MCF 10A (cell line): ENCODE measurements around the gene WNT9A. TPM values are rescaled to one million over a fixed set of nuclear protein-coding genes. Genes with fewer than 3 reads are reported as not detected.

ENCODE experiments used
- BruUV-seq: library from RNA; stranded (reverse); fragments of 400-500 nt; replicated peaks from 2 replicates; lab custom pipeline; 2021; lab: Mats Ljungman, UMichigan
- CTCF ChIA-PET: fragments of 300-600 bp; sonication (Branson Sonifier 250); formaldehyde crosslinking; extraction: SDS; loops from one replicate; lab custom pipeline; 2021; ENCODE audit warnings: antibody characterized with exemption, inconsistent platforms; lab: Yijun Ruan, JAX
- POLR2A ChIA-PET: fragments of 300-600, 350-650 bp; sonication (Branson Sonifier 250); formaldehyde crosslinking; extraction: SDS; loops from one replicate; lab custom pipeline; 2020; ENCODE audit warnings: antibody characterized with exemption, inconsistent platforms; lab: Yijun Ruan, JAX
- DNase-seq: peaks from one replicate; pipeline ENCODE4 v3.0.0-alpha.2; 2018; ENCODE audit not compliant: unreplicated experiment
- H3K27ac Mint-ChIP-seq: one replicate; pipeline ENCODE4 v1.8.0; 2022; ENCODE audit warnings: mild to moderate bottlenecking, low read depth, mixed read lengths; ENCODE audit not compliant: unreplicated experiment
- H3K27me3 Mint-ChIP-seq: one replicate; pipeline ENCODE4 v1.8.0; 2022; ENCODE audit warnings: mixed read lengths; ENCODE audit not compliant: insufficient read depth, unreplicated experiment
- H3K36me3 Mint-ChIP-seq: one replicate; pipeline ENCODE4 v1.8.0; 2022; ENCODE audit warnings: mild to moderate bottlenecking, moderate library complexity, mixed read lengths; ENCODE audit not compliant: insufficient read depth, unreplicated experiment
- H3K4me1 Mint-ChIP-seq: one replicate; pipeline ENCODE4 v1.8.0; 2022; ENCODE audit warnings: mixed read lengths; ENCODE audit not compliant: insufficient read depth, unreplicated experiment
- H3K4me3 Mint-ChIP-seq: one replicate; pipeline ENCODE4 v1.8.0; 2022; ENCODE audit warnings: mild to moderate bottlenecking, moderate library complexity, mixed read lengths; ENCODE audit not compliant: unreplicated experiment
- H3K9me3 Mint-ChIP-seq: one replicate; pipeline ENCODE4 v1.8.0; 2022; ENCODE audit warnings: mixed read lengths; ENCODE audit not compliant: unreplicated experiment
- CTCF ChIP-seq: fragments of 200-600 bp; IDR thresholded peaks from one replicate; pipeline ENCODE4 v1.8.0; 2022; ENCODE audit warnings: antibody characterized with exemption, mild to moderate bottlenecking; ENCODE audit not compliant: unreplicated experiment
- intact Hi-C: fragments of 100-400 bp; cut with micrococcal nuclease; formaldehyde crosslinking; loops from 2 replicates; pipeline ENCODE4 v1.14.1; 2022
- total RNA-seq: library from RNA; stranded (reverse); gene quantifications from 2 replicates; pipeline ENCODE4 v1.2.3, GENCODE V29; 2022

Gene WNT9A
- total RNA-seq, 1 experiment from 2014 or later = 2.6 TPM

- CTCF ChIA-PET = interaction anchor here (2.0 kb wide), 1 partner anchor 81 kb away, joined by 9 read pairs; no protein-coding TSS in a partner anchor
- Mint-ChIP-seq H3K27ac (no peak overlapping the region), H3K36me3 (no peaks in the 10 kb centered on the region), H3K9me3 (no peaks in the 10 kb centered on the region), H3K4me1 (peaks cover 7% of the 10 kb centered on the region), H3K27me3 (no peaks in the 10 kb centered on the region), H3K4me3 (no peak overlapping the region)
- no peak for TF ChIP-seq CTCF
- POLR2A ChIA-PET = interaction anchor here (0.7 to 1.9 kb wide), 2 partner anchors 12 to 99 kb away, joined by 3 to 5 read pairs; no protein-coding TSS in a partner anchor
- DNase-seq = no peak
- intact Hi-C loops = loop anchor here (5.0 kb wide), 1 partner anchor 80 kb away; no protein-coding TSS in a partner anchor
- no TSS peak for BruUV-seq
Observed at GRCh38 chr1:227886993-227887696, 60.6 kb downstream of the WNT9A start.

- no peaks in the 10 kb centered on the region for H3K27me3 Mint-ChIP-seq
- H3K36me3 Mint-ChIP-seq = no peaks in the 10 kb centered on the region
- H3K9me3 Mint-ChIP-seq = no peaks in the 10 kb centered on the region
- H3K4me3 Mint-ChIP-seq = no peak overlapping the region
- ChIA-PET POLR2A (interaction anchor here (0.7 to 1.9 kb wide), 5 partner anchors 11 to 123 kb away, joined by 3 to 6 read pairs (median 5); no protein-coding TSS in a partner anchor), CTCF (interaction anchor here (0.6 to 2.0 kb wide), 5 partner anchors 40 to 123 kb away, joined by 4 to 9 read pairs (median 4); no protein-coding TSS in a partner anchor)
- no peak overlapping the region for H3K27ac Mint-ChIP-seq
- H3K4me1 Mint-ChIP-seq = peaks cover 7% of the 10 kb centered on the region
- no peak for TF ChIP-seq CTCF
- intact Hi-C loops = loop anchor here (5.0 kb wide), 1 partner anchor 79 kb away; no protein-coding TSS in a partner anchor
- DNase-seq = no peak
- no TSS peak for BruUV-seq
Observed at GRCh38 chr1:227886503-227886961, 61.2 kb downstream of the WNT9A start.

GRCh38 chr1:227885648-227886502 lies 61.9 kb downstream of the WNT9A start:
- no peaks in the 10 kb centered on the region for H3K36me3 Mint-ChIP-seq
- BruUV-seq = no TSS peak
- intact Hi-C loops = loop anchor here (1.0 to 5.0 kb wide), 2 partner anchors 60 to 79 kb away; no protein-coding TSS in a partner anchor

More at GRCh38 chr1:227885648-227886502, 61.9 kb downstream of the WNT9A start:
- no peaks in the 10 kb centered on the region for H3K9me3 Mint-ChIP-seq
- no peak for TF ChIP-seq CTCF
- ChIA-PET POLR2A (interaction anchor here (0.5 to 1.9 kb wide), 13 partner anchors 9 to 322 kb away, joined by 3 to 6 read pairs (median 3); partner anchors contain the start of genes JMJD4, SNAP47 and ZNF678), CTCF (interaction anchor here (0.6 to 2.0 kb wide), 7 partner anchors 16 to 123 kb away, joined by 3 to 9 read pairs (median 4); no protein-coding TSS in a partner anchor)
- peak; percentile 98 for DNase-seq
- H3K27ac Mint-ChIP-seq = peak overlapping the region; percentile 63
- peaks cover 7% of the 10 kb centered on the region for H3K4me1 Mint-ChIP-seq
- peaks cover 4% of the 10 kb centered on the region for H3K27me3 Mint-ChIP-seq
- peak overlapping the region; percentile 38 for H3K4me3 Mint-ChIP-seq
